Pulmonary artery endothelial cell (primary cell): ENCODE measurements around the gene CFAP20DC. TPM values are rescaled to one million over a fixed set of nuclear protein-coding genes. Genes with fewer than 3 reads are reported as not detected.
"Not testable (repeated sequence)": the region's sequence is repeated elsewhere in the genome, so short reads cannot be mapped to it uniquely, and the experiment has no call there.

Source experiments
- DNase-seq: peaks from one replicate; pipeline ENCODE4 v3.0.0-alpha.2; 2011; ENCODE audit warnings: low read depth, low spot score
- total RNA-seq: library from RNA; depleted of rRNA; stranded (reverse); fragments of >200 nt; gene quantifications from 2 replicates; pipeline ENCODE4 v1.2.3, GENCODE V29; 2014

CFAP20DC gene
- total RNA-seq, 1 donor from 2014 or later: 1.1 TPM

GRCh38 chr3:58751235-58751634, 298.6 kb downstream of the CFAP20DC start:
- DNase-seq: no peak

DNA sequence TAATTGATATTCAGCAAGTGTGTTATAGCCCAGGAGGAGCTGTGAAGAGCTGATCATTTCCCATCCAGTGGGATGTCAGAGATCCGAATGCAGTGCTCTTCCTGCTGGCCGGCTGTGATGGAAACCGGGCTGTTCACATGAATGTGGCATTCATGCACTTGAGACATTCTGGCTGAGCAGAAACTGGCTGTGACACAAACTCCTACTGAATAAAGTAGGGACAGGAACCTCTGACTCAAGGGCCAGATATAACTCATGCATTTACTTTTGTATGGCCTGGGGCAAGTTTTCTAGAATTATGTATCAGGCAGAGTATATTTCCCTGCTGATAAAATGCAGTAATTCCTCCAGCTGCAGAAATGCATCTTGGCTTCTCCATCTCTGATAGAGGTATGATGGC, 299.9 kb downstream of the CFAP20DC start:
- DNase-seq: no peak

DNA sequence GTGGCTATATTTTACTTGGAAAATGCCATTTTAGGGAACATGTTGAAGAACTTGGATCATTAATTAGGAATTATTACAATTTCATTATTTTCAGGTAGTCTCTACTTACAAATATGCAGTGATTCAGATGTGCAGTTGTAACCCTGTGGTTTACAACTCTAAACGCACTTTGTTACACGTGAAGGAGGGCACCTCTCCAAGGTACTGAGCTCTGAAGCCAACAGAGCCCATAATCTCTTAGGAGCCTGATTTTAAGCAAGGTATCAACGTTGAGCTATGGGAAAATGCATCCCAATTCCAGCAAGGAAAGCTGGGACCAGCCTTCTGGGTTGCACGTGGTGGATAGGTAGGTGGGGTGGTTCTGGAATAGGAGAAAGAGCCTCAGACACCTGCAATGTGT, 301.8 kb downstream of the CFAP20DC start:
- DNase-seq: no peak

GRCh38 chr3:58746758-58747157, 303.1 kb downstream of the CFAP20DC start:
- no peak for DNase-seq

GRCh38 chr3:58743296-58743695, 306.5 kb downstream of the CFAP20DC start:
- no peak for DNase-seq

DNA sequence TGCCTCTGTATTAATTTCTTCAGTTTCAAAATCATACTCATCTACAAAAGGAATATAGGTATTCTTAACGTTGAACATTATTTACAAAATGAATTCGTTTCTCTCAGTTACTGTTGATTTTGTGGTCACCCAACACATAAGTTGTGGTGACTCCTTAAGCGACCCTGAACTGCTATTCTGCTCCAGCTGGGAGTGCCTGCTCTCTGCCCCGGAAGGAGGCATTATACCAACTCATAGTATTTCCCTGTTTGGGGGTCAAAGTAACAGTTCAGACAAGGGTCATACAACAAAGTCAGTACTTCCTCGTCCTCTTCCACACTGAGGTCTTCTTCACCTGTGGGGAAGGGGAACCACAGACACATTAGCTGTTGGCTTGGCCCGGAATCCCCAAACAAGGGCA, 307.6 kb downstream of the CFAP20DC start:
- no peak for DNase-seq

DNA sequence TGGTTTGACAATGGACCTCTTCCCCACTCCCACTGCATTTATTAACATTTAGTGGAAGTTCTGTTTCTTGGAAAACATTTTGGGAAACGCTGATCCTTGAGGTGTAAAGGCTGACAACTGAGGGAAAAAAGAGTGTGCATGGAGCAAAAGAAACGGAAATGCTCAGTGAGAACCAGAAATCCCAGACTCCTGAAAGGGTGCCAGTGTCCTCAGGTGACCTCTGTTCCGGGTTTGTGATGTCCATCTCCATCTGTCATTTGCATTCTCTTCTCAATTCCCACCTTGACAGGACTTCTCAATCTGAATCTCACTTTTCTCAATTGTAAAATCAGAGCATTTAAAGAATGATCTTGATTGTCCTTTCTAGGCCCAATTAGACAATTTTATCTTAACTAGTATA, 312.2 kb downstream of the CFAP20DC start:
- DNase-seq: no peak

DNA sequence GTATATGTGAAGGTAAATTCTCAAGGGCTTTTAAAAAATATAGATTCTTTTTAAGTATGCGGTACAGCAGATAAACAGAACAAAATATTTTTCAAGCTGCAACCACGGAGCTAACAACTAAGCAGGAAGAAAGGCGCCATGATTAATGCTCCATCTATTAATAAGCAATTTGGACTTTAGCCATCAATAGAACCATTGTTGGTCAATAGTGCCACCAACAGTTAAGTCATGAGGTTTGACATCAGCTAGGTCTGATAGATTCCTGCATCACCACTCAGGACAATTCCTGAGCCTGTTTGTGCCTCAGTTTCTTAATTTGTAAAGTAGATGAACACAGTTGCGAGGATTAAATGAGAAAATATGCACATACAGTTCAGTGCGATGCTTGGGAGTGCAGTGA, 318.2 kb downstream of the CFAP20DC start:
- DNase-seq: no peak

DNA sequence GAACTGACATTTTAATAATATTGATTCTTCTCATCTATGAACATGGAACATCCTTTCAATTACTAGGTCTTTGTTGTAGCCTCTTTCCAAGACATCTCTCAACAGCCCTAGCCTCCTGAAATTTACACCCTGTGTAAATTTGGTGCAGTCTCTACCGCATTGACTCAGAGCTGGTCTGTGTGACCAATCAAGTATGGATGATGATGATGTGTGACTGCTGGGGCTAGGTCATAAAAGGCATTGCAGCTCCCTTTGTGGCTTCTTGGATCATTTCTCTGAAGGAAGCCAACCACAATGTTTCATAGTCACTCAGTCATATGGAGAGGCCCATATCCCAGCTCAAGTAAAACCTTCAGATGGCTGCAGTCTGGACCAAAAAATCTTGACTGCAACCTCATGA, 321.1 kb downstream of the CFAP20DC start:
- no peak for DNase-seq

- no peak for DNase-seq
Measured at GRCh38 chr3:58725326-58725853, 324.4 kb downstream of the CFAP20DC start.

DNA sequence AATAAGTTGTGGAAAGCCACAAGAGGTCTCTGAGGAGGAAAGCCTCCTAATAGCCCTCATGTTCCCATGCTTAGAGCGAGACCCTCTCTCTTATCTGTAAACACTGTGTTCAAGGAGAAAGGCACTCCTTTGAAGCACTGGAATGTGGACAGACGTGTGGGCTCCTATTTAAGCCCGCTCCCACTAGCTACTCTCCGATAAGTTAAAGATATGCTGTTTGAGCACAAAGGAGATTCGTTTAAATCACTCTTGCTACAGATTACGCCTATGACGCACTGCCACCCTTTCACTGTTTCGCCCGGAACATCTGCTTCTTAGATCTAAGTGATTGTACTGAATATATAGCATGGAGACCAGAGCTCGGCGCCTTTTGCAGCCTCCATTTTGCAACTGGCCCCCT, 325.5 kb downstream of the CFAP20DC start:
- no peak for DNase-seq

GRCh38 chr3:58723173-58723572, 326.7 kb downstream of the CFAP20DC start:
- no peak for DNase-seq

- no peak for DNase-seq
Measured at GRCh38 chr3:58722561-58722960, 327.3 kb downstream of the CFAP20DC start.

DNA sequence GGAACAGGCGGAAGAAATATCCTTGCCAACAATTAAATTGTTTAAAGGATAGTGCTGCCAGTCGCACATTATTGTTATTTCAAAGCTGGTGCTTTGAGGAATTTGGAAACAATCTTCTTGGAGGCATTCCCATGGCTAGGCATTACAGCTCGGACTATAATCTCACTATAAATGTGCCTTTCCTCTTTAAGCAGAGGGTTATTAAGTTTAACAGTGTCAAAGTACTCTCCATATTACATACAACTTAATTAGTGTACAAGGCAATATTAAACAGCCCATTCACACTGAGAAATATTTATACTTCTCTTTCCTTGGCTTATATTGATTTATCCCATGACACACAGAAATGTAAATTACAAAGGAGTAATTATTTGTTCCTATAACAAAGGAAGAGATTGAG, 329.3 kb downstream of the CFAP20DC start:
- no peak for DNase-seq

- no peak for DNase-seq
Measured at GRCh38 chr3:58719684-58720083, 330.1 kb downstream of the CFAP20DC start.

DNA sequence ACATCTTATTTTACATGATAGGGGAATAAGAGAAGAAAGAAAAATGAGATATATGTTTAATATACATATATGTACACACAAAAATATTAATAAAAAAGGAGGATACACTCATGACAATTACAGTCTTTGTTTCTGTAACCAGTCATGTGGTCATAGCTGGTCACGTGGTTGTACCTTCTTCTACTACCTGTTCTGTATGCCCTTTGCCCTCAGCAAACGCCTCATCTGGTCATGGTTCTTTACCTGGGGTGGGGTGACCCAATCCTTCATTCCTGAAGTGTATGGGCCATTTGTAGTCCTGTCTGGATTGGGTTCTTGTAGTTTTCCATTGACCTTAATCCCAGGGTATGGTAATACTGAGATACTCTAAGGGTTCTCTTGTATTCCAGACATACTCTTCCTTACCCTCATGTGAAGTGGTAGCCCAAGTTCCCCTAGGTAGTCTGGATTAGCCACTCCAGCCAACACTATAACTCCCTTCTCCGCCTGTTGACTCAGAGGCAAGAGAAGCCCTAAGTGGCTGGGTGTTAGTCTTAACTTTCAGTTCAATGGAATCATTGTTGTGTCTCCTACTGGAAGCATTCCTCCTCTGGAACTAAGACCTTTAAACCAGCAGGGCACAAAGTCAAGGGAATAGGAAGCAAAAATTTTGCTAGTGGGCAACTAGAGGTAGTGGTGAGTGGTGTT, 336.0 kb downstream of the CFAP20DC start:
- no peak for DNase-seq

DNA sequence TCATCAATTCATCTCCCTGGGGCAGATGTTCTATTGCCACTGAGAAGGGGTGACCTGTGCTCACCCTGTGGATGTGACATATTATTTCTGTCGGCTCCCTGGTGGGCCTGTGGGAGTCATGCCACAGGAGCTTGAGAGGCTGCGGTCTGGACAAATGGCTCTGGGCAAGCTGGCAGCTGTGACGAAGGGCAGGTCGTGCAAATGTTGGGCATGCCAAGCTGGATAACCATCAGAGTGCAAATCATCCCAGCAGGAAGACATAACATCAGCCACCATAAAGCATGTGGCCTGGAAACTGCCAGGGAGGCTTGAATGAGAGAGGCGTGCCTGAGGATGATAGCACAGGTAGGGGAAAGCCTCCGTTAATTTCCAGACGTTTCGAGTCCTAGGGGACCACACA, 338.0 kb downstream of the CFAP20DC start:
- DNase-seq: no peak

GRCh38 chr3:58708983-58709382, 340.8 kb downstream of the CFAP20DC start:
- not testable (repeated sequence) for DNase-seq

- no peak for DNase-seq
Measured at GRCh38 chr3:58708116-58708791, 341.6 kb downstream of the CFAP20DC start.

DNA sequence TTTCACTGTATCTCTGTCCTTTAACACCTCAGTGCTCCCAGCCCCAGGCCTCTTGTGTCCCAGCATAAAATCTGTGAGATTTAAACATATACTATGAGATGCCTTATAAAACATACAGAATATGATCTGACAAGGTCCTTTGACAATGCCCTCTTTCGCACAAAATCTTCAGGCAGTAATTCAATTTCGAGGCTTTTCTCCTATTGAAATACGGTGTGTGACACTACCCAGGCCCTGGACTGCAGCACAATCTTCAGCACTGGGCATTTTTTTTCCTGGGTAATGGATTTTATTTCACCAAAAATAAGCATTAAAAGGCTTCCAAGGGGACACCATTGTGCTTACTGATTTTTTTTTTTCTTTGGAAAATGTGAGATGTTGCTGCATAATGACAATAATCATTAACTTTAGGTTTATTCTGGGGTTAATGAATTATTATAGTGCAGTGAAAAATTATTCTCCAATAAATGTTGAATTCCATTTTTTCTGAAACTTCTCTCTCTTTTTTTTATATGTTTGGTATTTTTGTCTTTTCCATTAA, 342.4 kb downstream of the CFAP20DC start:
- no peak for DNase-seq

DNA sequence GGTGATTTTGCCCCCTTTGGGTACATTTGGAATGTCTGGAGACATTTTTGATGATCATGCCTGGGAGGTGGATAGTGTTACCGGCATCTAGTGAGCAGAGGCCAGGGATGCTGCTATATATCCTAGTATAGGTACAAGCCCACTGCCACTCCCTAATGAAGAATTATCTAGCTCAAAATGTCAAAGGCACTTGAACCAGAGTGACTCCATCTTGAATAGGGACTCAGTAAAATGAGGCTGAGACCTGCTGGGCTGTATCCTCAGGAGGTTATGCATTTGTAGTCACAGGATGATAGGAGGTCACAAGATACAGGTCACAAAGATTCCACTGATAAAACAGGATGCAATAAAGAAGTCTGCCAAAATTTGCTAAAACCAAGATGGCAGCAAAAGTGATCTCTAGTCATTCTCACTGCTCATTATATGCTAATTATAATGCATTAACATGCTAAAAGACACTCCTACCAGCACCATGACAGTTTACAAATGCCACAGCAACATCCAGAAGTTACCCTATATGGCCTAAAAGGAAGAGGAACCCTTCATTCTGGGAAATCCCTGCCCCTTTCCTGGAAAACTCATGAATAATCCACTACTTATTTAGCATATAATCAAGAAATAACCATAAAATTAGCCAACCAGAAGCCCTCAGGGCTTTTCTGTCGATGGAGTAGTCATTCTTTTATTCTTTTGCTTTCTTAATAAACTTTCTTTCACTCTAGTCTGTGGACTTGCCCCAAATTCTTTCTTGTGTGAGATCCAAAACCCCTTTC, 343.2 kb downstream of the CFAP20DC start:
- DNase-seq: no peak

- no peak for DNase-seq
Measured at GRCh38 chr3:58704745-58705144, 345.1 kb downstream of the CFAP20DC start.
